DND-41 (cell line): ENCODE data around the gene FARP1.

Experiments
- ATAC-seq: fragments of 200-7000 bp; cut with Tn5 transposase; 3 replicates; pipeline ENCODE4 v1.9.1; 2021; ENCODE audit warnings: low read depth; ENCODE audit not compliant: insufficient read depth
- DNase-seq: peaks from one replicate; pipeline ENCODE4 v3.0.0-alpha.2; 2020
- H2AFZ ChIP-seq: 2 replicates; pipeline ENCODE4 v1.6.0; 2012; ENCODE audit warnings: low read depth, low read length
- H3K27ac ChIP-seq: 2 replicates; pipeline ENCODE4 v1.5.1; 2012; ENCODE audit warnings: low read length, inconsistent platforms
- H3K27me3 ChIP-seq: fragments of 200-600 bp; sonication (generic); 2 replicates; pipeline ENCODE4 v1.6.0; 2012; ENCODE audit warnings: low read length, mild to moderate bottlenecking, inconsistent platforms; ENCODE audit not compliant: insufficient read depth, poor library complexity
- H3K36me3 ChIP-seq: 2 replicates; pipeline ENCODE4 v1.5.1; 2012; ENCODE audit warnings: low read length, inconsistent platforms; ENCODE audit not compliant: insufficient read depth
- H3K4me1 ChIP-seq: 2 replicates; pipeline ENCODE4 v1.5.1; 2012; ENCODE audit warnings: mild to moderate bottlenecking, low read length; ENCODE audit not compliant: insufficient read depth
- H3K4me2 ChIP-seq: 2 replicates; pipeline ENCODE4 v1.6.0; 2012; ENCODE audit warnings: mild to moderate bottlenecking, moderate library complexity, low read length, inconsistent platforms; ENCODE audit not compliant: insufficient read depth
- H3K4me3 ChIP-seq, 2 experiments: fragments of 200-600 bp in 1 of 2; shearing (Covaris generic) in 1 of 2; 2 replicates each; pipeline ENCODE4 v1.5.1; 2012 to 2016; ENCODE audit warnings: inconsistent platforms in 2 of 2, low read length in 2 of 2, mild to moderate bottlenecking in 2 of 2, low read depth in 1 of 2, moderate library complexity in 1 of 2
- H3K79me2 ChIP-seq: 2 replicates; pipeline ENCODE4 v1.6.0; 2012; ENCODE audit warnings: low read length, inconsistent platforms; ENCODE audit not compliant: insufficient read depth
- H3K9ac ChIP-seq: 2 replicates; pipeline ENCODE4 v1.6.0; 2012; ENCODE audit warnings: low read depth, mild to moderate bottlenecking, inconsistent platforms, low read length, moderate library complexity
- H3K9me3 ChIP-seq: 2 replicates; pipeline ENCODE4 v1.5.1; 2012; ENCODE audit warnings: low read length, moderate library complexity, mild to moderate bottlenecking, inconsistent platforms; ENCODE audit not compliant: insufficient read depth, severe bottlenecking
- H4K20me1 ChIP-seq: 2 replicates; pipeline ENCODE4 v1.6.0; 2012; ENCODE audit warnings: low read length; ENCODE audit not compliant: insufficient read depth
- CTCF ChIP-seq: IDR thresholded peaks from 2 replicates; pipeline ENCODE4 v1.5.1; 2012; ENCODE audit warnings: borderline replicate concordance, low read length, moderate library complexity, mild to moderate bottlenecking; ENCODE audit not compliant: poor library complexity, severe bottlenecking; ENCODE audit errors: extremely low read depth
- EZH2 ChIP-seq: IDR thresholded peaks from 3 replicates; pipeline ENCODE4 v1.6.1; 2012; ENCODE audit warnings: borderline replicate concordance, low read depth, mild to moderate bottlenecking, moderate library complexity, low read length, inconsistent platforms; ENCODE audit not compliant: severe bottlenecking

FARP1 gene

GRCh38 chr13:98332222-98332621, 189.3 kb downstream of the FARP1 start:
- TF ChIP-seq CTCF (no peak), EZH2 (no peak)
- Histone ChIP-seq H3K79me2 (no peaks in the 10 kb centered on the region), H3K4me3 (no peak overlapping the region), H2AFZ (no peak overlapping the region), H3K4me1 (no peaks in the 10 kb centered on the region), H3K4me2 (no peak overlapping the region), H3K27ac (no peak overlapping the region), H3K36me3 (no peaks in the 10 kb centered on the region), H3K9me3 (no peaks in the 10 kb centered on the region), H4K20me1 (no peaks in the 10 kb centered on the region), H3K27me3 (peaks cover 3% of the 10 kb centered on the region), H3K9ac (no peak overlapping the region)
- ATAC-seq: no peak
- no peak for DNase-seq

- H3K27me3 ChIP-seq: peaks cover 3% of the 10 kb centered on the region
- DNase-seq (no peak), ATAC-seq (no peak)
- no peak overlapping the region for H3K4me2 ChIP-seq
- H3K27ac ChIP-seq: no peak overlapping the region
- no peaks in the 10 kb centered on the region for H3K4me1 ChIP-seq
- H3K9ac ChIP-seq: no peak overlapping the region
- no peak overlapping the region for H2AFZ ChIP-seq
- H4K20me1 ChIP-seq: no peaks in the 10 kb centered on the region
- TF ChIP-seq EZH2: no peak
- no peak for TF ChIP-seq CTCF
- no peaks in the 10 kb centered on the region for H3K79me2 ChIP-seq
- H3K36me3 ChIP-seq: no peaks in the 10 kb centered on the region
- no peak overlapping the region for H3K4me3 ChIP-seq
- H3K9me3 ChIP-seq: no peaks in the 10 kb centered on the region
Measured at GRCh38 chr13:98332691-98333090, 189.8 kb downstream of the FARP1 start.

GRCh38 chr13:98333486-98333885, 190.6 kb downstream of the FARP1 start:
- no peak overlapping the region for H3K4me3 ChIP-seq

More at GRCh38 chr13:98333486-98333885, 190.6 kb downstream of the FARP1 start:
- H3K27ac ChIP-seq: no peak overlapping the region
- no peak for TF ChIP-seq CTCF
- no peak for TF ChIP-seq EZH2
- DNase-seq: no peak
- no peak overlapping the region for H2AFZ ChIP-seq
- H3K36me3 ChIP-seq: no peaks in the 10 kb centered on the region
- peaks cover 7% of the 10 kb centered on the region for H3K27me3 ChIP-seq
- H3K79me2 ChIP-seq: no peaks in the 10 kb centered on the region
- no peak for ATAC-seq
- H3K9ac ChIP-seq: no peak overlapping the region
- H3K9me3 ChIP-seq: no peaks in the 10 kb centered on the region
- no peaks in the 10 kb centered on the region for H3K4me1 ChIP-seq
- no peaks in the 10 kb centered on the region for H4K20me1 ChIP-seq
- H3K4me2 ChIP-seq: no peak overlapping the region
